Measurements from ENCODE around the gene ZNF329.

GRCh38 chr19:58123354-58123753, 27.2 kb downstream of the ZNF329 start:
- TF ChIP-seq CTCF (IDR thresholded peaks at IDR 0.05) (no peak), POLR2A (IDR thresholded peaks at IDR 0.05) (no peak)

All from thyroid gland (tissue), 4 donors.